GM20431 (cell line): ENCODE data around the gene GGTLC1.
"Not testable (repeated sequence)": the region's sequence is repeated elsewhere in the genome, so short reads cannot be mapped to it uniquely, and the experiment has no call there.

ENCODE experiments used
- in situ Hi-C: fragments of 300-500 bp; cut with MseI, MboI; formaldehyde crosslinking; loops from one replicate; pipeline ENCODE4 v1.15.0; 2020; ENCODE audit warnings: low sequenced_read_pairs; ENCODE audit not compliant: unreplicated experiment

The GGTLC1 gene

DNA sequence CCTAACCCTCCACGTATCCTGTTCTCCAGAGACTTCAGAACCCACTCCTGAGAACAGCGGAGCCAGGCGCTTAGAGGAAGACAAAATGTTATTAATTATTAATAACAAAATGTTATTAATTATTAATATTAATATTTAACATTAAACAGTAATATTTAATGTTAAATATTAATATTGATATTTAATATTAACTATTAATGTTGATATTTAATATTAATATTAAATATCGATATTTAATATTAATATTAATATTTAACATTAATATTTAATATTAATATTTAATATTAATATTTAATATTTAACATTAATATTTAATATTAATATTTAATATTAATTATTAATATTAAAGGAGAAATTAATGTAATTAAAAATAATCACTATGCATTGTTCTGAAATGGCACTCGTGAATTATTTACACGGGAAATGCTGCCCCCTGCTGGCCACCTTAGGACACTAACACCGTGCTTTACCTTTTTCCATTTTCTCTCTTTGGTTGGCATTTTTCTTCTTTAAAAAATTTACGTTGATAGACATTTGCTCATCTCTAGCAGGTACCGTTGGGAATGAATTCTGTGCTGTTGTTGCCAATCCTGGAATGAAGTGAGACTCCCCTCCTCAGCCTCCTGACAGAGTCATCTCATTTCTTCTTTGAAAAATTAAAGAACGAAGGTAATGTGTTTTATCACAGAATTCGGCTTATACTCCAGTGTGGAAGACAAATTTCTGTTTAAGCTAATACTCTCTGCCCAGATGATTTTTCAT is 7.5 kb upstream of the GGTLC1 start:
- in situ Hi-C loops = no loop called here

DNA sequence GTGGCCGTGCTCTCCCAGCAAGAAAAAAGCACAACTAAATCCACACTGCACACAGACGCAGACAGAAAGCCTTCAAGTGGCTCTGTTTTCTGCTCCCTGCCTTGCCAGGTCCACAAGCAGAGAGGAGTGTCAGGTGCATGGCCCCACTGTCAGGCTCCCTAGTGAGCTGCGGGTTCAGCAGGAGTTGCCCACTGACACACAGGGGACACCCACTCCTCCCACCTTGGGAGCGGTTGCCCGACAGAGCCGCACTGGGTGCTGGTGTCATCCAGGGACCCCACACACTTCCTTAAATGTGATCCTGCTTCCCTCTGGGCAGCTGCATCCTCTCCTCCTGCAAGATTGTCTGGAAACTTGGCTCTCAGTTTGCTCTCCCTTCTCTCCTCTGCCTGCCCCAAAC is 6.7 kb upstream of the GGTLC1 start:
- in situ Hi-C loops = not testable (repeated sequence)

DNA sequence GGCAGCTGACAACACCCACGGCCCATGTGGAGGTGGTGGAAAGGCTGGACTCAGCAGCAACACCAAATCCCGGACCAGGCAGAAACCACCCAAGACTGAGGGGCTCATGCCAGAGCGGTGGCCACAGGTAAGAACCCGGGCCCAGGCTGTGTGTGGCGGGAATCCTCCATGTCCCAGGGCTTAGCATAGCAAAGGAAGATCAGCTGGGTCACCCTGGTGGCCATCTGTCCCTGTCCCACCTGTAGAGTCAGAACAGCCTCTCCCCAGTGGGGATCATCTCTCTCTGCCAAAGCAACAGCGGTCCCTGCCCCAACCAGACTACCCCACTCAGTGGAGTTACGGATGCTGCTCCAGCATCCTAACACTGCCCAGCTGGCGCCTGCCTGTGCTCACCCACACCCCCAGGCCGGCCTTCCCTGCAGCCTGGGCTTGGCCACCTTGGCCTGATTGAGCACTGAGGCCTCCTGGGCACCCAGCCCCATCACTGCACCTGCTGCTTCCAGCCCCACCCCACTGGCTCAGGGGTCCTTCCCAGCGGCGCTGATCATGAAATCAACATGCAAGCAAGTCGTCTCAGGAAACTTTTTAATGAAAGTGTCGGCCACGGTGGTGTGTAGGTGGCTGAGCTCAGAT is 5.5 kb upstream of the GGTLC1 start:
- in situ Hi-C loops = not testable (repeated sequence)

DNA sequence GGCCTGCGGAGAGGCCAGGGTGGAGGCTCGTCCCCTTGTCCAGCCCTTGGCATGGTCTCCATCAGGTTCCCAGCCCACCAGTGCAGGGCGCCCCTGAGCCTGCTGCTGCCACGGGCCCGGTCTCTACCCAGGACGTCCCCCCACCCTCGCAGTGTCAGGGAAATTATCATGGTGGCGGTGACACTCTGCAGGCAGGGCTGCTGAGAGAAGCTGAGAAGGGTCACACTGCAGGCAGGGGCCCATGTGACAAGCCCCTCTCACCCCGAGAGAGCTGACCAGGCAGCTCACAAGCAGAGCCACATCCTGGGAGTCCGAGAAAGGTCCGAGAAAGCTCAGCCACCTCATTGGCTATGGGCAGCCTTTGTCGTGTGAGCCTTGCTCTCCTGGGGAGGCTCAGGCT is 4.9 kb upstream of the GGTLC1 start:
- in situ Hi-C loops = not testable (repeated sequence)

DNA sequence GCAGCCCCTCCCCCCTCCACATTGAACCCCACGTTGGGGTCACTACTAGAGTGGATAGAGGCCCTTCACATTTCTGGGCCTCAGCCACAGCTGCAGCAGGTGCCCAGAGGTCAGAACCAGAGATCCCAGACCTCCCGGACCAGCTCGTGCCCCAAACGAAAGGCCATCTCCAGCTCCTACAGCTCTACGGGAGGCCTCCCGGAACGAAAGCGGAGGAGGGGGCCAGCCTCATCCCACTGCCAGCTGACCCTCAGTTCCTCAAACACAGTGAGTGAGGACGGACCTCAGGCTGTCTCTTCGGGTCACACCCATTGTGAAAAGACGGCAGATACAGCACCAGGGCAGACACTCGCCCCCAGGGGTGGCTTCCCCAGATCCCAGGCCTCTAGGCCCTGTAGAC is 1.7 kb upstream of the GGTLC1 start:
- in situ Hi-C loops = not testable (repeated sequence)

DNA sequence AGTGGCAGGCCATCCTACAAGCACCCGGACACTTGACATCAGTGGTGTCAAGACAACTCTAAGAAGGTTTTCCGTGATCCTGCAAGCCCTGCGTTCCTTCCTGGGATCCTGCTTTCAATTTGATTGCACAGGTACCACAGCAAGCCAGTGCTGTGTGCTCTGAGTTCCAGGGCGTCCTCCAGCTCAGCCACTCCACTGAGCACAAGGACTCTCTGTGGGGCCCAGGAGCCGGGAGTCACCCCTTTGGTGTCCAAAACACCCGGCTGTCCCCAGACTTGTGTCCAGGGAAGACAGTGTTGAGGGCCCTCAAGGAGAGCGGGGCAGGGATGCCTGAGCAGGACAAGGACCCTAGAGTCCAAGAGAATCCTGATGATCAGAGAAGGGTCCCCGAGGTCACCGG is 387 bp upstream of the GGTLC1 start:
- in situ Hi-C loops = not testable (repeated sequence)

DNA sequence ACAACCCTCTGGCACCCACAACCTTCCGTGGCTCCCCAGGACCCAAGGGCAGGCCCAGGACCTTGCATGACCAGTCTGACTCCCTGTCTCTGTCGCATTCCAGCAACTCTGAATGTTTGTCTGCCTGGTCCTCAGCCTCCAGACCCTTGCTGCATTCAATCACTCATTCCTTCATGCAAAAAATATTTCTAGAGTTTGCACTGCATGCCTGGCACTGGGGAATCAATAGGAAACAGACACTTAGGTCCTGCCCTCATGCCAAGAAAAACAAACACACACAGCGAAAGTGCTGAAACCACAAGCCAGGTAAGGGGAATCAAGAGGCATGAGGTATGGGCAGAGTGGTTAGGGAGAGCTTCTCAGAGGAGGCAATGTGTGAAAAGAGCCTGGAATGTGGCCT is 1.9 kb downstream of the GGTLC1 start:
- in situ Hi-C loops = not testable (repeated sequence)

DNA sequence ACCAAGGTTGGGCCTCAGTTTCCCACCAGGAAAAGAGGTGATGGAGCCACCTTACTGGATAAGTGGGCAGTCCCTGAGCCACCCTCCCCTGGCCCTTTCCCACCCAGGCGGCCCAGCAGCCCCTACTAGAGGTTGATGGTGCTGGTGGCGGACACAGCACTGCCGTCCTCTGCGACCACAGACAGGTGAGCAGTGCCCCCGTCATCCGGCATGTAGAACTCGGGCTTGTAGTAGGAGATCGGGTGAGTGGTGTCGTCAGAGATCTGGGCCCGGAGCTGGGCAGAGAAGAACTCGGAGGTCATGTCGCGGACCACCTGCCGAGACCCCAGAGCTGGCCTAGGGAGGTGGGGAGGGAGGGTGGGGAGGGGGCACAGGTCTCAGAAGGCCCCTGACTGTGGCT is 2.3 kb downstream of the GGTLC1 start:
- in situ Hi-C loops = not testable (repeated sequence)

DNA sequence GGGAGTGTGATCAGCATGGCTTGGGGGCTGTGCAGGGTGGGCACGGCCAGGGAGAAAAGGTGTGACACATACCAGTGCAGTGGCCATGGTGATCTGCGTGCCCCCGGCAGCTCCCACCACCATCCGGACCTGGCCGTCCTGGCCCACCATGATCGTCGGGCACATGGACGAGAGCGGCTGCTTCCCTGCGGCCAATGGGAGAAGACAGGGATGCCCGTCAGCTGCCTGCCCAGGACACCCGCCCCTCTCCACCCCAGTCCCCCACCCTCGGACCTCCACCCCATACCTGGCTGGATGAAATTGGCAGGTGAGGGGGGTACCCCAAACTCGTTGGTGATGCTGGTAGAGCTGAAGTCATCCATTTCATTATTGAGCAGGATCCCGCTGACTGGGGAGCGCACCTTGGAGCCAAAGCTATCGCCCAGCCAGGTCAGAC is 2.8 kb downstream of the GGTLC1 start:
- in situ Hi-C loops = not testable (repeated sequence)

DNA sequence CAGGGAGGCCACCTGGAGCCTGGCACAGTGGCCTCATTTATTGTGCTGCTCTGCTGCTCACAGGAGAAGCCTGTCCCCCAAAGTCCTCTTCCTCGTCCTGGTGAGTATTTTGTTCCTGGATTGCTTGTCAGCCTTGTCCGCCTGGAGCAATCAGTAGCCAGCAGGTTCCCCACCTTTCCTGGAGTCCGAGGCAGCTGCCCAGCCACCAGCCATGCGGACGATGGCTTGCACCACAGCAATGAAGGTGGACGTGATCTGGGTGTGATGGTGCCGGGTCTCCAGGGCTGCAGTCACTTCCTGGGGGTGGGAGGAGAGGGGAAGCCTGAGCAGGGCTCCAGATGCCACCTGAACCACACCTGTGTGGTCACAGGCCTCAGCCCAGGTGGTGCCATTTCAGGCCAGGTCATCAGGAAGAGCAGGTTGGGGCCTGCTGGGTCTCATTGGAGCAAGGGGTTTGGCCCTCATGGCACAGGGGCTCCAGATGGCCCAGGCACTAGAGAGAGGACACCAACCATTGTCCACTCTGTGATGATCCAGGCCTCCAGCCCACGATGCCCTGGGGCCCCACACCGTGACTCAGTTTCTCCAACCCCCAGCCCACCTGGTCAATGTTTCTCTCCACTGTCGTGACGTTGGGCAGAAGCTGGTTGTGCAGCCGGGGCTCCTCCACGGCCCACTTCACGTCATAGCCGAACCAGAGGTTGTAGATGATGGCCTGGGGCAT is 3.4 kb downstream of the GGTLC1 start:
- in situ Hi-C loops = not testable (repeated sequence)

DNA sequence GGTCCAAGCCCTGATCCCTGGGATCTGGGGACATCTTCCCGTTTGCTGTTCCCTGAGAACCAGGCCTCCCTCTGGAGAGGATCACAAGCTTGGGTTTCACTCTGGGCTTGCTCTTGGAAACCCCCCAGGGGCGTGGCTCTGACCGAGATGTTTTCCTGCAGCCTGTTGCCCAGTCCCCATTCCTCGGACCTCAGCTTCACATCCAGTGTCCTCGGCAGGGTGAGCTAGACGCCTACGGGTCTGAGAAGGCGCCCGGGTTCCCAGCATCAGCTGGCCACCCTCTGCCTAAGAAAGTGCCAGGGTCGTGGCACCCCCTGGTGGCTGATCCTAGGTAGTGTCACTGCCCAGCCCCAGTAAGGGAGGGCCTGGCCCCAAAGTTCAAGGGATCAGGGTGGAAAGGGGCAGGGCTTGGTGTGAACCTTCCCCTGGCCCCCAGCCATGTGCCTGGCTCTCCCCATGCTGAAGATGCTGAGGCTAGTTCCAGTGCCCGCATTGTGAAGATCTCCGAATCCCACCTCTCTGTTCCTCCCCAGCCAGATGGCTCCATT is 4.0 kb downstream of the GGTLC1 start:
- in situ Hi-C loops = not testable (repeated sequence)

DNA sequence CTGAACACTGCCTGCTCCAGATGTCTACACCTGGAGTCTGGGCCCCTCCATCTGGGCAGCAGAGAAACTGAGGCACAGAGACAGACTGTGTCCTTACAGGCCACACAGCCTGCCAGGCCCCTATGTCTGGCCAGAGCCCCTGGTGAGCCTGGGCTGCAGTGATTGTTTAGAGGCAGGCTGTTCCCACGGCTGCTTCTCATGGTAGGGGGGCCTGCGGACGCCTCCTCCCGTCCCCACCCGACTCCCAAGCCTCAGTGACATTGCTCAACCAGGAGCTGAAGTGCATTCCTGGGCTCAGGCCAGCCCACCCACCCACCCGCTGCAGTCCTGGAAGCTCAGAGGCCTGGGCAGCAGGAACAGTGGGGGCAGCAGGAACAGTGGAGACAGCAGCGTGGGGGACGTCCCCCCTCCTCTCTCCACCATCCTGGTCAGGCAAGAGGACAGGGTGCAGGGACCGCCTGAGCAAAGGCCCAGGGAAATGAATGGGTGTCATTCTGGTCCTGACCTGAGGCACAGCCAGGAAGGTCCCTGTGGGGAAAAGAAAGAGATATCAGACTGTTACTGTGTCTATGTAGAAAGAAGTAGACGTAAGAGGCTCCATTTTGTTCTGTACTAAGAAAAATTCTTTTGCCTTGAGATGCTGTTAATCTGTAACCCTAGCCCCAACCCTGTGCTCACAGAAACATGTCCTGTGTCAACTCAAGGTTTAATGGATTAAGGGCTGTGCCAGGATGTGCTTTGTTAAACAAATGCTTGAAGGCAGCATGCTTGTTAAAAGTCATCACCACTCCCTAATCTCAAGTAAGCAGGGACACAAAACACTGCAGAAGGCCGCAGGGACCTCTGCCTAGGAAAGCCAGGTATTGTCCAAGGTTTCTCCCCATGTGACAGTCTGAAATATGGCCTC is 6.2 kb downstream of the GGTLC1 start:
- in situ Hi-C loops = not testable (repeated sequence)

DNA sequence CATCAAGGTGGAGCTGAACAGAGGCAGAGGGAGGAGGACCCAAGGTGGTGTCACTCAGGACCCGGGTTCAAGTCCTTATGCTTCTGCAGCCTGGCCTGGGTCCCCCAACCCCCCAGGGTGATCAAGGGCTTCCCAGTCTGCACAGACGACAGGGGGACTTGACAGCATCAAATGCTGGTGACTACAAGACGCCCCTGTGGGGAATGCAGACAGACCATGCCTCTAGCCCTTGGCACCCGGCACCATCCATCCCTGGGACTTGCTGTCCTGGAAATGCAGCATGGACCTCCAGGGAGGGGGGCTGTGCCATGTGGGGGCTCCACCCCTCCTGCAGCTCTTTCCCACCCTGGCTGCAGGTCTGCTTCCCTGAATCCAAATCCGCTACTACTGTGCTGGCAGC is 7.1 kb downstream of the GGTLC1 start:
- in situ Hi-C loops = not testable (repeated sequence)

DNA sequence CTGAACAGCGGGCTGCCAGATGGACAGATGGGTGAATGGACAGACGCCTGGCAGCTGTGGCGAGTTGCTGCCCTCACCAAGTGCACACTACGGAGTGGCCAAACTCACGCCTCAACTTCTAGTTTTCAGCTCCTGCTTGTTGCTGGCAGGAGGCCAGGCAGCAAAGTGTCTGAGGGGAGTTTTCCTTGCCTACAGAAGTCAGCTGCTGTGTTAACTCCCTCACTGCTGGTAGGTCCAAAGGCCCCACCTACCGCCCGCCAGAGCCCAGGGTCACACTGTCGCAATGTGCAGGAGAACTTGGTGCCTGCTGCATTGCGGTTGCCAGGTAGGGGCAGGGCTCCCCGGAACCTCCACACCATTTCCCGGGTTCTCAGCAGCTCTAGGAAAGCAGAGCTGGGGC is 7.6 kb downstream of the GGTLC1 start:
- in situ Hi-C loops = not testable (repeated sequence)

DNA sequence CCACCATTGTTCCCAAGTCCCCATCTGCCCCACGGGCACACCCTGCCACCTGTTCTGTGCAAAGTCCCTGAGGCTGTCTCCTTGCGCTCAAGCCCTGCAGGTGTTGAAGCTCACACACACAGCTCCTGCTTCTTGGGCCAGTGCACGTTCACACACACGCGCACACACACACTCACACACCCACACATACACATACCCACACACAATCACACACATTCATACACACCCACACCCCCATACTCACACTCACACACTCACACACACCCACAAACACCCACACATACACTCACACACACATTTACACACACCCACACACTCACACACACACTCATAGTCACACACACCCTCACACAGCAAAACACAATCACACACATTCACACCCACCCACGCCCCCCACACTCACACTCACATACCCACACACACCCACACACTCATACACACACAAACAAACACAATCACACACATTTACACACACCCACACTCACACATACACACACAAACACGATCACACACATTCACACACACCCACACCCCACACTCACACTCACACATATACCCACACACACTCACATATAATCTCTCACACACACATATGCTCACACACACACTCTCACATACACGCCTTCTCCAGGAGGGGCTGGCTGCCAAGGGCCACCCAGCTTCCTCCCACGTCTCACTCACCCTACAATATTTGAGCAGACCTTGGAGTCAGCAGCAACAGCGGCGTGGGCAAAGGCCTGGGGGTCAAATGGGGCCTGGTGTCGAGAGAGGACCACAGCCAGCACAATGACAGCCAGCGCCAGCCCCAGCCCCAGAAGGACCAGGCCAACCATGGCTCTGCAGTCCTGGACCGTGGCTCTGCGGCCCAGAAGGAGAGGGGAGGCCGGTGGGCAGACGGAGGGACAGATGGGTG is 8.4 kb downstream of the GGTLC1 start:
- in situ Hi-C loops = not testable (repeated sequence)

DNA sequence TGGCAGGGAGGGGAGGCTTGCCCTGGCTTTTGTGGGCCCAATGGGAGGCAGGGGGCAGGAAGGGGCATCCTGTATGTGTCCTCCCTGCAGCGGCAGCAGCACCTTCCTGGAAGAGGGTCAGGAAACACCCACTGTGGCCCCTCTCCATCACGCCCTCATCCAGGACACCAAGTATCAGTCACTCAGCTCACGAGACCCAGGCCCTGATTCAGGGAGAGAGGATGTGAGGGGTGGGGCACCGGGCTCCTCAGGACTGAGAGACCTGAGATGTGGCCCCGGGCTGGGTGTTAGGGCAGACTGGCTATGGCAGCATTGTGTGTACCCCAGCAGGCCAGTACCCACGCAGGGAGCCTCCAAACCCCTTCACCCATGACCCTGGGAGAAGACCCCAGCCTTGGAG is 9.2 kb downstream of the GGTLC1 start:
- in situ Hi-C loops = not testable (repeated sequence)

DNA sequence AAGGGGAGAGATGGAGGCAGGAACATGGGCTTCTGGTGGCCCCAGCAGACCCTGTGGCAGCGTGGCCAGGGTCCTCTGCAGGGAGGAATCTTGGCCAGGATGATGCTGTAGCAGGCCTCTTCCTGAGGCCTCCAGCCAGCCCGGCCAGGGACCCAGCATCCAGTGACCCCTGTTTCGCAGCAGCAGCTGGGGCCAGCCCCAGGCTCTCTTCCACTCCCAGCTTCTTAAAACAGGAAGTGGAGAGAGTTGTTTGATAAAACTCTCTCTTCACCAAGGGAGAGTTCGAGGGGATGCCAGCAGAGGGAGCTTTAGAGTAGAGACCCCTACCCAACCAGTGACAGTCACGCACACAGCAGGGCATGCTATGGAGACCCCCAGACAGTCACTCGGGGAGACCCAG is 10.1 kb downstream of the GGTLC1 start:
- in situ Hi-C loops = not testable (repeated sequence)

DNA sequence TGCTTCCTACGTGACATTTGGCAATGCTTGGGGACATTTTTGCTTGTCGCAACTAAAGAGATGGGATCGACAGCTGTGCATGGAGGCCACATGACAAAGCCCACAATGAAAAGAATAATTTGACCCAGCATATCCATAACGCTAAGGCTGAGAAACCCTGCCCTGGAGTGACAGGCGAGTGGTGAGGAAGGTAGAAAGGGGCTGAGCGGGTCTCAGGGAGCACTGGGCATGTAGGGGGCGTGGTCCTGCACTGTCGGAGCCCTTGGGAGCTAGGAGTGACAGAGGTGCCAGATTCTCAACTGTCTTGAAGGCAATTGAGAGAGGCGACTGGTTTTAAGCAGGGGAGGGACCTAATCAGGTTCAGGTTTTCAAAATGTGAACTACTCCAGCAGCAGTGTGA is 13.6 kb downstream of the GGTLC1 start:
- in situ Hi-C loops = no loop called here

DNA sequence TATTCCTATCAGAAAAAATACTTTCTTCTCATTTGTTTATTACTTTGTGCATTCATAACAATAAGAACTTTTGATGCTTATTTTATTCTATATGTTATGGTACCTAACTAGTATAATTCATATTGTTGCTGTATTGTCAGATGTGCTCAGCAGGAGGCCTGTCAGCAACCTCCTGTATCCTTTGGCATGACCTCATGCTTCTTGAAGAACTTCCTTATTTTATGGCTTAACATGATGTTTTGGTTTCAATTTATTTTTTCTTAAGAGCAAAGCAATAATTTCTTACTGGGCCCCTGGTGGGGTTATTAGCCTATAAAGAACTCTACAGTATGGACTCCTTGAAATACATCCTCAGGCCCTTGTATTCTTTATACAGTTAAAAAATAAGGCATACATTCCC is 17.3 kb downstream of the GGTLC1 start:
- in situ Hi-C loops = no loop called here
